RWPE1 (cell line): Measurements from ENCODE around the gene RHPN2.

Experiments
- CTCF ChIA-PET: fragments of 350-600 bp; sonication (Branson Sonifier 250); formaldehyde crosslinking; extraction: SDS; loops from one replicate; lab custom pipeline; 2021; lab: Yijun Ruan, JAX
- POLR2A ChIA-PET: fragments of 400-600 bp; formaldehyde crosslinking; extraction: SDS; loops from one replicate; lab custom pipeline; 2020; ENCODE audit warnings: antibody characterized with exemption; ENCODE audit not compliant: low non-redundant PET; lab: Yijun Ruan, JAX
- DNase-seq: peaks from one replicate; pipeline ENCODE4 v3.0.0; 2012; ENCODE audit warnings: low spot score
- H3K27ac ChIP-seq: fragments of 450-650 bp; 2 replicates; pipeline ENCODE4 v1.5.1; 2017
- CTCF ChIP-seq: fragments of 450-650 bp; conservative IDR thresholded peaks from 2 replicates; pipeline ENCODE4 v1.5.1; 2017; ENCODE audit warnings: low read depth, mild to moderate bottlenecking

The RHPN2 gene

GRCh38 chr19:33100894-33101644, 36.4 kb upstream of the RHPN2 start:
- ChIA-PET CTCF (no interaction called here), POLR2A (no interaction called here)
- no peak overlapping the region for H3K27ac ChIP-seq
- no peak for TF ChIP-seq CTCF
- no peak for DNase-seq

- H3K27ac ChIP-seq, result peak overlapping the region; percentile 46
- no peak for DNase-seq
- ChIA-PET POLR2A (no interaction called here), CTCF (interaction anchor here (0.6 to 1.1 kb wide), 2 partner anchors 86 to 121 kb away, joined by 3 read pairs; no protein-coding TSS in a partner anchor)
- TF ChIP-seq CTCF, result no peak
Observed at GRCh38 chr19:33098055-33098534, 33.4 kb upstream of the RHPN2 start.

- CTCF ChIA-PET, result interaction anchor here (0.5 kb wide), 1 partner anchor 28 kb away, joined by 3 read pairs; no protein-coding TSS in a partner anchor
- no peak for TF ChIP-seq CTCF
- H3K27ac ChIP-seq, result no peak overlapping the region
- POLR2A ChIA-PET, result no interaction called here
- peak; percentile 57 for DNase-seq
Observed at GRCh38 chr19:33096005-33096404, 31.3 kb upstream of the RHPN2 start.

- peak; percentile 28 for DNase-seq
- ChIA-PET POLR2A (no interaction called here), CTCF (no interaction called here)
- H3K27ac ChIP-seq, result no peak overlapping the region
- no peak for TF ChIP-seq CTCF
Observed at GRCh38 chr19:33094436-33095067, 29.9 kb upstream of the RHPN2 start.

- DNase-seq, result no peak
- POLR2A ChIA-PET, result no interaction called here
- CTCF ChIA-PET, result no interaction called here
- no peak overlapping the region for H3K27ac ChIP-seq
- no peak for TF ChIP-seq CTCF
Observed at GRCh38 chr19:33093420-33094210, 28.9 kb upstream of the RHPN2 start.

- no peak for TF ChIP-seq CTCF
- no peak for DNase-seq
- no peak overlapping the region for H3K27ac ChIP-seq
- ChIA-PET CTCF (interaction anchor here (0.6 kb wide), 1 partner anchor 729 kb away, joined by 3 read pairs; no protein-coding TSS in a partner anchor), POLR2A (no interaction called here)
Observed at GRCh38 chr19:33090179-33090578, 25.5 kb upstream of the RHPN2 start.
